ENCODE measurements around the gene NFATC1. TPM values are rescaled to one million over a fixed set of nuclear protein-coding genes. Genes with fewer than 3 reads are reported as not detected.

The NFATC1 gene
- total RNA-seq, 4 donors from 2014 or later = 5.3 to 19.1 (median 11.8) TPM

DNA sequence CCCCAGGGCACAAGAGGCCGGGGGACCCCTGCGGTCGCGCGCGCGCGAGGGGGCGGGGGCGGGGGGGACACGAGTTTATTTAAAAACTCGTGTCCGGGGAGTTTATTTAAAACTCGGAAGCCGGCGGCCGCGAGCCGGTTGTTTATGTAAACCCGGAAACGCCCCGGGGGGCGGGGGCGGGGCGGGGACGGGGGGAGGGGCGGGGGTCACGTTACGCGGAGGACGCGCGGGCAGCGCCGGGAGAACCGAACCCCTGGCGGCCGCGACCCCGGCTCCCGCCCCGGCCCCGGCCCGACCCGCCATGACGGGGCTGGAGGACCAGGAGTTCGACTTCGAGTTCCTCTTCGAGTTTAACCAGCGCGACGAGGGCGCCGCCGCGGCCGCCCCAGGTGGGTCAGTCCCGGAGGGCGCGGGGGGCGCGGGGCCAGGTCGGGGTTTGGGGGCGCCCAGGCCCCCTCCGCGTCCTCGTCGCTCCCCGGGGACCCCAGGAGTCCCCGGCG, 4.4 kb downstream of the NFATC1 start:
- intact Hi-C loops (cut with DNase I; ENCODE audit: low total_unique reads) (no loop called here), in situ Hi-C loops (cut with MboI; ENCODE audit: low pct_ligation_motif_present in 1 of 4, low pct_unique_long_range_greater_than_20kb in 1 of 4, low sequenced_read_pairs in 3 of 4) (no loop called here)
- Histone ChIP-seq H3K36me3 (no peaks in the 10 kb centered on the region), H3K9me3 (no peaks in the 10 kb centered on the region), H3K4me3 (peak overlapping the region; percentile 63 to 90 (median 74)), H3K4me1 (peaks cover 10 to 55% (median 41%) of the 10 kb centered on the region in 4 donors), H3K27me3 (peaks cover 73% of the 10 kb centered on the region), H3K27ac (peak overlapping the region; percentile 84 to 90 (median 88))
- WGBS, 2 donors (ENCODE audit: low coverage in 1 of 2) = 0% methylated on average over 23 of the region's 71 CpGs; no CpG with 5 or more reads in 1 of the 2 donors
- TF ChIP-seq EP300 (IDR thresholded peaks at IDR 0.05; ENCODE audit: low read depth) (no peak), POLR2AphosphoS5 (IDR thresholded peaks at IDR 0.05) (no peak), POLR2A (IDR thresholded peaks at IDR 0.05) (no peak)
- TF ChIP-seq, protein P1, sequence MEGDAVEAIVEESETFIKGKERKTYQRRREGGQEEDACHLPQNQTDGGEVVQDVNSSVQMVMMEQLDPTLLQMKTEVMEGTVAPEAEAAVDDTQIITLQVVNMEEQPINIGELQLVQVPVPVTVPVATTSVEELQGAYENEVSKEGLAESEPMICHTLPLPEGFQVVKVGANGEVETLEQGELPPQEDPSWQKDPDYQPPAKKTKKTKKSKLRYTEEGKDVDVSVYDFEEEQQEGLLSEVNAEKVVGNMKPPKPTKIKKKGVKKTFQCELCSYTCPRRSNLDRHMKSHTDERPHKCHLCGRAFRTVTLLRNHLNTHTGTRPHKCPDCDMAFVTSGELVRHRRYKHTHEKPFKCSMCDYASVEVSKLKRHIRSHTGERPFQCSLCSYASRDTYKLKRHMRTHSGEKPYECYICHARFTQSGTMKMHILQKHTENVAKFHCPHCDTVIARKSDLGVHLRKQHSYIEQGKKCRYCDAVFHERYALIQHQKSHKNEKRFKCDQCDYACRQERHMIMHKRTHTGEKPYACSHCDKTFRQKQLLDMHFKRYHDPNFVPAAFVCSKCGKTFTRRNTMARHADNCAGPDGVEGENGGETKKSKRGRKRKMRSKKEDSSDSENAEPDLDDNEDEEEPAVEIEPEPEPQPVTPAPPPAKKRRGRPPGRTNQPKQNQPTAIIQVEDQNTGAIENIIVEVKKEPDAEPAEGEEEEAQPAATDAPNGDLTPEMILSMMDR (IDR thresholded peaks at IDR 0.05) = no peak
- DNase-seq = peak; percentile 73

DNA sequence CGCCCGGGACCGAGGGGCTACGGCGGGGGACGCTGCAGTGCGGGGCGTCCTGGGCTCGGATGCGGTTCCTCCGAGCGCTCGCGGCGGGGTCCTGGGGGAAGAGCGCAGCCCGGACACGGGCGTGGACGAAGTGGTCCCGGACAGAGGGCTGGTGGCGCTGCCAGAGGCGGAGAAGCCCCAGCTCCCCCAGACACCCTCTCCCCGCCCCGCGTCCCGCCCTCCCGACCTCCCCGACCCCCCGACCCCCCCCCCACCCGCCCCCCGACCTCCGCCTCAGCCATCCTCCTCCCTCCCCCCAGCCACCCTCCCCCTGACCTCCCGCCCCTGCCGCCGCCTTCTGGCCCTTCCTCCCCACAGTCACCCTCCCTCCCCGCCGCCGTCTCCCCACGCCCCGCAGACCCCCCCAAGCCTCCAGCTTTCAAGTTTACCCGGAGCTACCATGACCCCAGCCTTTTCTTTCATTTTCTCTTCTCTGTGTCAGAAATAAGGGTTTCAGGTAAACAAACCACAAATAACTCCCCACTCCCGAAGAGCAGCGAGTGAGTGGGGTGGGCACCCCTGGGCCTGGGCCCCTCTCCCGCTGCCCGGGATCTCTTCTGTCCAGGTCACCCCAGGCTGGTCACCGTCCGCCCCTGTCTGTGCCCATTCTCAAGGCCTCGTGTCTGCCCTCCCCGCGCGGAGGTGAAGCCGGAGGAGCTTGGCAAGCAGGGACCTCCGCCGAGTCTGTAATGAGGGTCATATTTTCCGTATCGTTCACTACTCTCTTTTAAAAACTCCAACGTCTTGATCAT, 5.1 kb downstream of the NFATC1 start:
- peak overlapping the region; percentile 63 to 90 (median 74) for H3K4me3 ChIP-seq
- no peaks in the 10 kb centered on the region for H3K36me3 ChIP-seq
- H3K27ac ChIP-seq = peak overlapping the region; percentile 84 to 90 (median 88)
- no peak for TF ChIP-seq POLR2AphosphoS5 (IDR thresholded peaks at IDR 0.05)
- TF ChIP-seq EP300 (IDR thresholded peaks at IDR 0.05; ENCODE audit: low read depth) = no peak
- TF ChIP-seq, protein P1 (IDR thresholded peaks at IDR 0.05) = no peak
- no peak for TF ChIP-seq POLR2A (IDR thresholded peaks at IDR 0.05)
- whole genome bisulfite sequencing, 2 donors (ENCODE audit: low coverage in 1 of 2) = 33 to 44% methylated on average over 9 to 19 of the region's 58 CpGs
- in situ Hi-C loops (cut with MboI; ENCODE audit: low pct_ligation_motif_present in 1 of 4, low pct_unique_long_range_greater_than_20kb in 1 of 4, low sequenced_read_pairs in 3 of 4) (no loop called here), intact Hi-C loops (cut with DNase I; ENCODE audit: low total_unique reads) (no loop called here)
- H3K4me1 ChIP-seq = peaks cover 13 to 58% (median 41%) of the 10 kb centered on the region in 4 donors
- no peak for DNase-seq
- H3K27me3 ChIP-seq = peaks cover 70% of the 10 kb centered on the region
- H3K9me3 ChIP-seq = no peaks in the 10 kb centered on the region

DNA sequence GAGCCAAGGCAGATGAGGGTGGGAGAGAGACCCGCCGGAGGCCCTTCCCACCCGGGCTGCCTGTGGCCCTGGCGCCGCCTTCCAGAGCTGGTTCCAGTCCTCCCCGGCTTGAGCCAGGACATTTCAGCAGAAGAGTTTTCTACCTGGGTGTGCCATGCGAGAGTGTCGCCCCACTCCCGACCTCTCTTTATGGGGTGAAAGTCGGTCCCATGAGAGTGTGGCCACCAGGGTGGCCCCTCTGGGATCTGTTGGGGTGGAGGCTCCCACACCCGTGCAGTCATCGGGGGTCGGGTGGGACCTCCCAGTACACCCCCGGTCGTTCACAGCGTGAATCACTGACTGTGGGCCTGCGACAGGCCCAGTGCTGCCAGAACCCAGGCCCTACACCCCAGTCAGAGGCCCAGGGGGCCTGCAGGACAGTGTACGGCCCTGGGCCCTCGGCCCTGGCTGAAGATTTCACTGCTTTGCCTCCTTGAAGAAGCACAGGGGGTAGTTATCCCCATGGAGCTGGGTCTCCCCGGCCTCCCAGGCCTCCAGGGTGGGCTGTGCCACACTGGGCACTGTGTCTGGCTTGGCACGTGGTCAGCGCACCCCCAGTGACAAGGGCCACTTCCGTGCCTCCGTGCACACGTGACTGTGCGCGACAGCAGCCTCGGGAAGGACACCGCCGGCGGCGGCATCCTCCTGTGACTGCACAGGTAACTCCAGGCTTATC, 5.9 kb downstream of the NFATC1 start:
- H3K36me3 ChIP-seq = no peaks in the 10 kb centered on the region
- H3K27ac ChIP-seq = peak overlapping the region; percentile 51 to 89 (median 80)
- H3K4me3 ChIP-seq = peak overlapping the region in 1 of 4 donors; percentile 90
- 77% methylated on average over 32 of the region's 32 CpGs; no CpG with 5 or more reads in 1 of the 2 donors for WGBS, 2 donors (ENCODE audit: low coverage in 1 of 2)
- H3K9me3 ChIP-seq = no peaks in the 10 kb centered on the region
- in situ Hi-C loops (cut with MboI; ENCODE audit: low pct_ligation_motif_present in 1 of 4, low pct_unique_long_range_greater_than_20kb in 1 of 4, low sequenced_read_pairs in 3 of 4) (no loop called here), intact Hi-C loops (cut with DNase I; ENCODE audit: low total_unique reads) (no loop called here)
- no peak for DNase-seq
- peaks cover 13 to 55% (median 37%) of the 10 kb centered on the region in 4 donors for H3K4me1 ChIP-seq
- TF ChIP-seq POLR2AphosphoS5 (IDR thresholded peaks at IDR 0.05) = no peak
- TF ChIP-seq EP300 (IDR thresholded peaks at IDR 0.05; ENCODE audit: low read depth) = no peak
- TF ChIP-seq POLR2A (IDR thresholded peaks at IDR 0.05) = no peak
- TF ChIP-seq, protein P1 (IDR thresholded peaks at IDR 0.05) = no peak
- H3K27me3 ChIP-seq = peaks cover 62% of the 10 kb centered on the region

DNA sequence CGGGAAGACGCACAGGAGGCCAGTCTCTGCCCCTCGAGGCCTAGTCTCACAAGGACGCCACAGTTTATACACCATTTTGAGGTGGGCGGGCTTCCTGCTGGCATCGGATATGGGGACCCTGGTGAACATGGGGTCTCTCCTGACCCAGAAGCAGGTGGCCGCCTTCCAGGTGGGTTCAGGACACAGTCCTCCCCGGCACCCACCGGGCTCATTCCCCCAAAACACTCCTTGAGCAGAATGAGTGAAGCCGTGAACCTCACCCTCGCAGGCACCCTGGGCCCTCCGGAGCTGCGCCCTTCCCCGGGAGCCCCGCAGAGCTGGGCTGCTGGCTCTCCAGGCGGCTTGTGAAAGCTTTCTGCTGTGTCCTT, 6.5 kb downstream of the NFATC1 start:
- H3K27ac ChIP-seq = peak overlapping the region; percentile 4 to 89 (median 80)
- intact Hi-C loops (cut with DNase I; ENCODE audit: low total_unique reads) (no loop called here), in situ Hi-C loops (cut with MboI; ENCODE audit: low pct_ligation_motif_present in 1 of 4, low pct_unique_long_range_greater_than_20kb in 1 of 4, low sequenced_read_pairs in 3 of 4) (no loop called here)
- no peaks in the 10 kb centered on the region for H3K9me3 ChIP-seq
- no peak for TF ChIP-seq POLR2A (IDR thresholded peaks at IDR 0.05)
- TF ChIP-seq, protein P1 (IDR thresholded peaks at IDR 0.05) = no peak
- TF ChIP-seq POLR2AphosphoS5 (IDR thresholded peaks at IDR 0.05) = no peak
- no peak for TF ChIP-seq EP300 (IDR thresholded peaks at IDR 0.05; ENCODE audit: low read depth)
- no peak overlapping the region for H3K4me3 ChIP-seq
- H3K27me3 ChIP-seq = peaks cover 56% of the 10 kb centered on the region
- H3K36me3 ChIP-seq = no peaks in the 10 kb centered on the region
- H3K4me1 ChIP-seq = peaks cover 13 to 49% (median 32%) of the 10 kb centered on the region in 4 donors
- 84% methylated on average over 16 of the region's 16 CpGs; no CpG with 5 or more reads in 1 of the 2 donors for WGBS, 2 donors (ENCODE audit: low coverage in 1 of 2)
- no peak for DNase-seq

All from transverse colon (tissue), 4 donors.